Medulla oblongata (tissue), 1 donor: Measurements from ENCODE around the gene TAF11L11.
"Not testable (repeated sequence)": the region's sequence is repeated elsewhere in the genome, so short reads cannot be mapped to it uniquely, and the experiment has no call there.

Source experiments
- DNase-seq: peaks from one replicate; pipeline ENCODE4 v3.0.0-alpha.2; 2015; ENCODE audit errors: extremely low spot score

Gene TAF11L11

DNA sequence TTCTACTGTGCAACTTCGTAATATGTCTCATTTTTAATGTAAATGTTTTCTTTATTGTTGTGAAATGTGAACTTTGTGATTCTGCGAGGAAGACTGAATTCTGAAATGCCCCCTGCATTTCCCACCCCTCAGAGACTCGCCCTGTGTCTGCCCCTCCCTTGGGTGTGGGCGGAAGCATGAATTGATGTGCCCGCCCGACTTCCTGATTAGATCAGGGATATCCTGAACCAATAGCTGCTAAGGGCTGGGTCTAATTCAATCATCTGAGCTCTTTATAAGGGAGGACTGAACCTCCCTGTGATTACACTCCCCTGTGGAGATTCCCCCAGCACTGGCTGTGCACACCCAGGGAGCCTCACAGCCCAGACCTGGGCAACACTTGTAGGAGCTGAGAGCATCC, at the start of gene TAF11L11:
TAF11L11 (plus strand) TSS at position 304 of the 400 bp plus-strand sequence.
- not testable (repeated sequence) for DNase-seq

DNA sequence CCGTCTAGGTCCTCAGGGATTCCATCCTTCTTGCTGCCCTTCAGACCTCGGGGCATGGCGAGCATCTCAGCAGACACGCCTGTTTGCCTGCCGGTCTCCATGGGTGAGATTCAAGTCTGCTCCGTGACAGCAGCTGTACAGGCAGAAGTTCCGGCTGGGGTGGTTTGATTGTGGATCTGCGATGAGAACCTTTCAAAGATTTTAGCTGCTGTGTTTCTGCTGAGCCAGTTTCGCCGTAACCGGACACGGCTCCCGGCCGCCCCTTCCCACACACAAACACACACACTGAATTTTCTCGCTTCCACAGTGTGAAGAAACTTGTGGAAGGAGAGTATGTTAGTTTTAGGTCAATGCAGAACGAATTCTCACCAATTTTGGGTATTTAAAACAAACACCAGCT, 18.3 kb upstream of the TAF11L11 start, which contains the start of gene TAF11L7:
TAF11L7 (minus strand) TSS at position 101 of the 400 bp plus-strand sequence.
- not testable (repeated sequence) for DNase-seq

DNA sequence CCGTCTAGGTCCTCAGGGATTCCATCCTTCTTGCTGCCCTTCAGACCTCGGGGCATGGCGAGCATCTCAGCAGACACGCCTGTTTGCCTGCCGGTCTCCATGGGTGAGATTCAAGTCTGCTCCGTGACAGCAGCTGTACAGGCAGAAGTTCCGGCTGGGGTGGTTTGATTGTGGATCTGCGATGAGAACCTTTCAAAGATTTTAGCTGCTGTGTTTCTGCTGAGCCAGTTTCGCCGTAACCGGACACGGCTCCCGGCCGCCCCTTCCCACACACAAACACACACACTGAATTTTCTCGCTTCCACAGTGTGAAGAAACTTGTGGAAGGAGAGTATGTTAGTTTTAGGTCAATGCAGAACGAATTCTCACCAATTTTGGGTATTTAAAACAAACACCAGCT, 13.1 kb upstream of the TAF11L11 start, which contains the start of gene TAF11L8:
TAF11L8 (minus strand) TSS at position 101 of the 400 bp plus-strand sequence.
- DNase-seq = not testable (repeated sequence)

DNA sequence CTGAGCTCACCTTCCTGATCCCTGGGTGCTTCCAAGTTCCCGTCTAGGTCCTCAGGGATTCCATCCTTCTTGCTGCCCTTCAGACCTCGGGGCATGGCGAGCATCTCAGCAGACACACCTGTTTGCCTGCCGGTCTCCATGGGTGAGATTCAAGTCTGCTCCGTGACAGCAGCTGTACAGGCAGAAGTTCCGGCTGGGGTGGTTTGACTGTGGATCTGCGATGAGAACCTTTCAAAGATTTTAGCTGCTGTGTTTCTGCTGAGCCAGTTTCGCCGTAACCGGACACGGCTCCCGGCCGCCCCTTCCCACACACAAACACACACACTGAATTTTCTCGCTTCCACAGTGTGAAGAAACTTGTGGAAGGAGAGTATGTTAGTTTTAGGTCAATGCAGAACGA, 9.7 kb upstream of the TAF11L11 start, which contains the start of gene TAF11L9:
TAF11L9 (minus strand) TSS at position 140 of the 400 bp plus-strand sequence.
- not testable (repeated sequence) for DNase-seq

DNA sequence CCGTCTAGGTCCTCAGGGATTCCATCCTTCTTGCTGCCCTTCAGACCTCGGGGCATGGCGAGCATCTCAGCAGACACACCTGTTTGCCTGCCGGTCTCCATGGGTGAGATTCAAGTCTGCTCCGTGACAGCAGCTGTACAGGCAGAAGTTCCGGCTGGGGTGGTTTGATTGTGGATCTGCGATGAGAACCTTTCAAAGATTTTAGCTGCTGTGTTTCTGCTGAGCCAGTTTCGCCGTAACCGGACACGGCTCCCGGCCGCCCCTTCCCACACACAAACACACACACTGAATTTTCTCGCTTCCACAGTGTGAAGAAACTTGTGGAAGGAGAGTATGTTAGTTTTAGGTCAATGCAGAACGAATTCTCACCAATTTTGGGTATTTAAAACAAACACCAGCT, 6.3 kb upstream of the TAF11L11 start, which contains the start of gene TAF11L10:
TAF11L10 (minus strand) TSS at position 101 of the 400 bp plus-strand sequence.
- DNase-seq = not testable (repeated sequence)

DNA sequence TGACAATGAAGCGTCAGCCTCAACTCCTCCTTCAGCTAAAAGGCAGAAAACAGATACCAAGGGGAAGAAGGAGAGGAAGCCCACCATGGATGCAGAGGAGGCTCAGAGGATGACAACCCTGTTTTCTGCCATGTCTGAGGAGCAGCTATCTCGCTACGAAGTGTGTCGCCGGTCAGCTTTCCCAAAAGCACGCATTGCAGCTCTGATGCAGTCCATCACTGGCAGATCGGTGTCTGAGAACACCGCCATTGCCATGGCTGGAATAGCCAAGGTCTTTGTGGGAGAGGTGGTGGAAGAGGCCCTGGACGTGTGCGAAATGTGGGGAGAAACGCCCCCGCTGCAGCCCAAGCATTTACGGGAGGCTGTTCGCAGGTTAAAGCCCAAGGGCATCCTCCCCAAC, 968 bp downstream of the TAF11L11 start:
- DNase-seq = no peak

DNA sequence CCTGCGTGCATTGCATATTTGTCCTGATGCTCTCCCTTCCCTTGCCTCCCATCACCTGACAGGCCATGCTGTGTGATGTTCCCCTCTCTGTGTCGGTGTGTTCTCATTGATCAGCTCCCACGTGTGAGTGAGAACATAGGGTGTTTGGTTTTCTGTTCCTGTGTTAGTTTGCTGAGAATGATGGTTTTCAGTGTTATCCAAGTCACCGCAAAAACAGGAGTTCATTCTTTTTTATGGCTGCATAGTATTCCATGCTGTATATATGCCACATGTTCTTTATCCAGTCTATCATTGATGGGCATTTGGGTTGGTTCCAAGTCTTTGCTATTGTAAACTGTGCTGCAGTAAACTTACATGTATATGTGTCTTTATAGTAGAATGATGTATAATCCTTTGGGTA, 3.5 kb downstream of the TAF11L11 start:
- DNase-seq = not testable (repeated sequence)

DNA sequence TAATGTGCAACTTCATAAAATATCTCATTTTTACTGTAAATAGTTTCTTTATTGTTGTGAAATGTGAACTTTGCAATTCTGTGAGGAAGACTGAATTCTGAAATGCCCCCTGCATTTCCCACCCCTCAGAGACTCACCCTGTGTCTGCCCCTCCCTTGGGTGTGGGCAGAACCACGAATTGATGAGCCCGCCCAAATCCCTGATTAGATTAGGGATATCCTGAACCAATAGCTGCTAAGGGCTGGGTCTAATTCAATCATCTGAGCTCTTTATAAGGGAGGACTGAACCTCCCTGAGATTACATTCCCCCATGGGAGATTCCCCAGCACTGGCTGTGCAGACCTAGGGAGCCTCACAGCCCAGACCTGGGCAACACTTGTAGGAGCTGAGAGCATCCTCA, 6.1 kb downstream of the TAF11L11 start, which contains the start of gene TAF11L12:
TAF11L12 (plus strand) TSS at position 301 of the 400 bp plus-strand sequence.
- not testable (repeated sequence) for DNase-seq

DNA sequence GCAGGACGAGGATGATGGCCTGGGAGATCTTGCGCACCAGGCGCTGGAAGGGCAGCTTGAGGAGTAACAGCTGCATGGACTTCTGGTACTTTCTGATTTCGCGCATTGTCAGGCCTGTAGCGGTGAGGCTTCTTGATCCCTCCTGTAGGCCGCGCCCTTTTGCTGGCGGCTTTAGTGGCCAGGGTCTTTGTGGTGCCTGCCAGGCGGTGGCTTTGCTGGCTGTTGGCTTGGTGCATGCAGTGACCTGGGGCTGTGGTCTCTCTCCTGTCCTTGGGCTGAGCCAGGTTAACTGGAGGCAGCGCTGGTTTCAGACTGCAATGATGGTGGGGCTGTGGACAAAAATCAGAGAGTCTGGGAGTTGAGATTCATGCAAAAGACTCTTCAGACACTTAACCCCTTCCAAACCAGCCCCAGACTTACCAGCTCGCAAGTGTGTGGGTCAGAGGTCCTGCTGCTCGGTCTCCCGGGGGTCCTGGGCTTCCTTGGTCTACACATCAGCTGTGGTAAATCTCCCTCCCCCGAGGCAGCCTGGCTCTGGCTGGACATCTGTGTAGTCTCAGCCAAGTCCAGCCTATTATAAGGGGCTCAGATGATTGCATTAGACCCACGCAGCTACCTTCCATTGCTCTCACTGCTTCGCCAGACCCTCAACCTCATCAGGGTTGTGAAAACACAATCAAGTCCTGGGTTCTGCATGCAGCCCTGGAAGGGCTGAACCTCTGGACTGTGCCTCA, 11.1 kb downstream of the TAF11L11 start:
- DNase-seq = no peak

DNA sequence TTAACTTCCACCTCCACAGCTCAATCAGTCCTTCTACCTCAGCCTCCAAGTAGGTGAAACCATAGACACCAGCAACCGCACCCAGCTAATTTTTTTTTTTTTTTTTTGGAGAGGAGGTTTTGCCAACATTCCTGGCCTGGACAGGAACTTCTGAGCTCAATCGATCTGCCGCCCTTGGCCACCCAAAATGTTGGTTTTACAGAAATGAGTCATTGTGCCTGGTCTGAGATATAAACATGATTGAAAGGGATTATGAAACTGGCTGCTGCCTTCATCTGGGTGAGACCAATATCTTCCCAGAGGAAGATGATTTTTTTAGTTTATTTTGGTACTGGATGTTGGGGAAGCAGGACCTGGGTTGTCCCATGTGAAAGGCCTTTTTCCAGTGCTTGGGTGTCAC, 15.4 kb downstream of the TAF11L11 start:
- no peak for DNase-seq

DNA sequence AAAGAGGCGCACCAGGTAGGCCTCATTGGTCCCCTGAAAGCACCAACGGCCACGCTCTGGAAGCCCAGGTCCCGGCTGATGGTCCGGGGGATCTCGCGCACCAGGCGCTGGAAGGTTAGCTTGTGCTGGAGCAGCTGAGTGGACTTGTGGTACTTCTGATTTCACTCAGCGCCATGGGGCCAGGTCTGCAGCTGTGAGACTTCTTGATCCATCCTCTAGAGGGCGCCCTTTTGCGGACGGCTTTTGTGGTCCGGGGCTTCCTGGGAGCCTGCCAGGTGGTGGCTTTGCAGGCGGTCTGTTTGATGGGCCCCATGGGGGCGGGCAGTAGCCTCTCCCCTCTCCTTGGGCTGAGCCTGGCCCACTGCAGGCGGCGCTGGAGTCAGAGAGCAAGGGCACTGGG, 16.6 kb downstream of the TAF11L11 start:
- DNase-seq = no peak

DNA sequence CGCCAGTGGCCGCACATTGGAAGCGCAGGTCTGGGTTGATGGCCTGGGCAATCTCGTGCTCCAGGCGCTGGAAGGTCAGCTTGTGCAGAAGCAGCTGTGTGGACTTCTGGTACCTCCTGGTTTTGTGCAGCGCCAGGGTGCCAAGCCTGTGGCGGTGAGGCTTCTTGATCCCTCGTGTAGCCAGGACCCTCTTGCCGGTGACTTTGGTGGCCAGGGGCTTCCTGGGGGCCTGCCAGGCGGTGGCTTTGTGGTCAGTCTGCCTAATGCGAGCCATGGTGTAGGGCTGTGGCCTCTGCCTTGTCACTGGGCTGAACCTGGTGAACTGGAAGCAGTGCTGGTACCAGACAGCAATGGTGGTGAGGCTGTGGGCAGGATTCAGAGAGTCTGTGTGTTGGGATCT, 21.7 kb downstream of the TAF11L11 start:
- no peak for DNase-seq

DNA sequence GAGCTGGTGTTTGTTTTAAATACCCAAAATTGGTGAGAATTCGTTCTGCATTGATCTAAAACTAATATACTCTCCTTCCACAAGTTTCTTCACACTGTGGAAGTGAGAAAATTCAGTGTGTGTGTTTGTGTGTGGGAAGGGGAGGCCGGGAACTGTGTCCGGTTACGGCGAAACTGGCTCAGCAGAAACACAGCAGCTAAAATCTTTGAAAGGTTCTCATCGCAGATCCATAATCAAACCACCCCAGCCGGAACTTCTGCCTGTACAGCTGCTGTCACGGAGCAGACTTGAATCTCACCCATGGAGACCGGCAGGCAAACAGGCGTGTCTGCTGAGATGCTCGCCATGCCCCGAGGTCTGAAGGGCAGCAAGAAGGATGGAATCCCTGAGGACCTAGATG, 27.8 kb downstream of the TAF11L11 start, which contains the start of gene TAF11L13:
TAF11L13 (plus strand) TSS at position 301 of the 400 bp plus-strand sequence.
- DNase-seq = not testable (repeated sequence)

DNA sequence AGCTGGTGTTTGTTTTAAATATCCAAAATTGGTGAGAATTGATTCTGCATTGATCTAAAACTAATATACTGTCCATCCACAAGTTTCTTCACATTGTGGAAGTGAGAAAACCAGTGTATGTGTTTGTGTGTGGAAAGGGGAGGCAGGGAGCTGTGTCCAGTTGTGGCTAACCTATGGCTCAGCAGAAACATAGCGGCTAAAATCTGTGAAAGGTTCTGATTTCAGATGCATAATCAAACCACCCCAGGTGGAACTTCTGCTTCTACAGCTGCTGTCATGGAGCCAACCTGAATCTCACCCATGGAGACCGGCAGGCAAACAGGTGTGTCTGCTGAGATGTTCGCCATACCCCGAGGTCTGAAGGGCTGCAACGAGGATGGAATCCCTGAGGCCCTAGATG, 30.2 kb downstream of the TAF11L11 start, which contains the start of gene TAF11L14:
TAF11L14 (plus strand) TSS at position 301 of the 400 bp plus-strand sequence.
- no peak for DNase-seq

DNA sequence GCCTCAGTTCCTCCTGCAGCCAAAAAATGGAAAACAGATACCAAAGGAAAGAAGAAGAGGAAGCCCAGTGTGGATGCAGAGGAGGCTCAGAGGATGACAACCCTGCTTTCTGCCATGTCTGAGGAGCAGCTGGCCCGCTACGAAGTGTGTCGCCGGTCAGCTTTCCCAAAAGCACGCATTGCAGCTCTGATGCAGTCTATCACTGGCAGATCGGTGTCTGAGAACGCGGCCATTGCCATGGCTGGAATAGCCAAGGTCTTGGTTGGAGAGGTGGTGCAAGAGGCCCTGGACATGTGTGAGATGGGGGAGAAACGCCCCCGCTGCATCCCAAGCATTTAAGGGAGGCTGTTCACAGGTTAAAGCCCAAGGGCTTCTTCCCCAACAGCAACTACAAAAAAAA, 45.2 kb downstream of the TAF11L11 start:
- not testable (repeated sequence) for DNase-seq

DNA sequence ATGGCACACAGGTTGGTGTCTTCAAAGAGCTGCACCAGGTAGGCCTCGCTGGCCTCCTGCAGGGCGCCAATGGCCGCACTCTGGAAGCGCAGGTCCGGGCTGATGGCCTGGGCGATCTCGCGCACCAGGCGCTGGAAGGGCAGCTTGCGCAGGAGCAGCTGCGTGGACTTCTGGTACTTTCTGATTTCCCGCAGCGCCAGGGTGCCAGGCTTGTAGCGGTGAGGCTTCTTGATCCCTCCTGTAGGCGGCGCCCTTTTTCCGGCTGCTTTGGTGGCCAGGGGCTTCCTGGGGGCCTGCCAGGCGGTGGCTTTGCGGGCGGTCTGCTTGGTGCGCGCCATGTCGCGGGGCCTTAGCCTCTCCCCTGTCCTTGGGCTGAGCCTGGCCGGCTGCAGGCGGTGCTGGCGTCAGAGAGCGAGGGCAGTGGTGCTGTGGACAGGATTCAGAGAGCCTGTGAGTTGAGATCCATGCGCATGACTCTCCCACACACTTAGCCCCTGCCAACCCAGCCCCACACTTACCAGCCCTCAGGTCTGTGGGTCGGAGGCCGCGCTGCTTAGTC, 51.3 kb downstream of the TAF11L11 start:
- not testable (repeated sequence) for DNase-seq
